Measurements from ENCODE around the gene MORC2. TPM values are rescaled to one million over a fixed set of nuclear protein-coding genes. Genes with fewer than 3 reads are reported as not detected.

Gene MORC2
- total RNA-seq, 4 donors from 2014 or later, result 13.9 to 18.6 (median 16.0) TPM

DNA sequence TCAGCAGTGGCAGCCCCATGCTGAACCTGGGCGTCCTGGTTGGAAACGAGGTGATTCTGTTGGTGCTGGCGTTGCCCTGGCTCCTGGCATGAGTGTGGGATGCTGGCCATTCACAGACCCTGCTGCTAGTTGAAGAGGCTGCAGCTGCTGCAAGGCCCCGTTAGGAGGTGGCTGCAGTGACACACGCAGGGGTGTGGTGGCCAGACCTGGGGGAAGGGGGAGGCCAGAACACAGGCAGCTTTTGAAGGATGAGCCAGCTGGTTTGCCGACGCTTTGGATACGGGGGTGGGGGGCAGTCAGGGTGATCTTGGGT lies 77.2 kb downstream of the MORC2 start:
- TF ChIP-seq, protein P1, sequence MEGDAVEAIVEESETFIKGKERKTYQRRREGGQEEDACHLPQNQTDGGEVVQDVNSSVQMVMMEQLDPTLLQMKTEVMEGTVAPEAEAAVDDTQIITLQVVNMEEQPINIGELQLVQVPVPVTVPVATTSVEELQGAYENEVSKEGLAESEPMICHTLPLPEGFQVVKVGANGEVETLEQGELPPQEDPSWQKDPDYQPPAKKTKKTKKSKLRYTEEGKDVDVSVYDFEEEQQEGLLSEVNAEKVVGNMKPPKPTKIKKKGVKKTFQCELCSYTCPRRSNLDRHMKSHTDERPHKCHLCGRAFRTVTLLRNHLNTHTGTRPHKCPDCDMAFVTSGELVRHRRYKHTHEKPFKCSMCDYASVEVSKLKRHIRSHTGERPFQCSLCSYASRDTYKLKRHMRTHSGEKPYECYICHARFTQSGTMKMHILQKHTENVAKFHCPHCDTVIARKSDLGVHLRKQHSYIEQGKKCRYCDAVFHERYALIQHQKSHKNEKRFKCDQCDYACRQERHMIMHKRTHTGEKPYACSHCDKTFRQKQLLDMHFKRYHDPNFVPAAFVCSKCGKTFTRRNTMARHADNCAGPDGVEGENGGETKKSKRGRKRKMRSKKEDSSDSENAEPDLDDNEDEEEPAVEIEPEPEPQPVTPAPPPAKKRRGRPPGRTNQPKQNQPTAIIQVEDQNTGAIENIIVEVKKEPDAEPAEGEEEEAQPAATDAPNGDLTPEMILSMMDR (IDR thresholded peaks at IDR 0.05), result no peak
- DNase-seq (ENCODE audit: low spot score), result no peak
- no peak for ATAC-seq (ENCODE audit: low FRiP score)

DNA sequence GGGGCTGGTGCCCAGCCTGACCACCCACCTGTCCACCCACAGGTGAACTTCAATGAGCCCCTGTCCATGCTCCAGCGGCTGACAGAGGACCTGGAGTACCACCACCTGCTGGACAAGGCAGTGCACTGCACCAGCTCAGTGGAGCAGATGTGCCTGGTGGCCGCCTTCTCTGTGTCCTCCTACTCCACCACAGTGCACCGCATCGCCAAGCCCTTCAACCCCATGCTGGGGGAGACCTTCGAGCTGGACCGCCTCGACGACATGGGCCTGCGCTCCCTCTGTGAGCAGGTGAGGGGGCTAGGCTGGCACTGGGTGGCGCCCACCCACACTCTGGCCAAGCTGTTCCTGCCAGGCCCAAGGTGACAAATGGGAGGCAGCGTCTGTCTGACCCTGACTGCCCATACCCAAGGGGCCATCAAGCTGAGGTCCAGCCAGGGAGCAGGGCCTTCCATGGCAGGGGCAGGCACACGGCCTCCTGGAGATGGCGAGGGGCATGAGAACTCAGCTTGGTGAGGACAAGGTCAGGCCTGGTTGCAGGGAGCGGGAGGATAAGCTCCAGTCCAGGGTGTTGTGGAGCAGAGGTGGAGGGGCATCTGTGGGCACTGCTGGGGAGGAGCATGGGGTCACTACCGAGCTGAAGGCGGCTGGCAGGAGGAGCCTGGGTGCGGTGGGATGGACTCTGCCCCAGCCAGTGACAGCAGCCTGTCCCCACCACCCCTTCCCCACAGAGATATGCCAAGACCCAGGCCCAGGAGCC lies 77.7 kb downstream of the MORC2 start:
- ATAC-seq (ENCODE audit: low FRiP score) (peak; percentile 18), DNase-seq (ENCODE audit: low spot score) (no peak)
- TF ChIP-seq, protein P1 (IDR thresholded peaks at IDR 0.05), result no peak

DNA sequence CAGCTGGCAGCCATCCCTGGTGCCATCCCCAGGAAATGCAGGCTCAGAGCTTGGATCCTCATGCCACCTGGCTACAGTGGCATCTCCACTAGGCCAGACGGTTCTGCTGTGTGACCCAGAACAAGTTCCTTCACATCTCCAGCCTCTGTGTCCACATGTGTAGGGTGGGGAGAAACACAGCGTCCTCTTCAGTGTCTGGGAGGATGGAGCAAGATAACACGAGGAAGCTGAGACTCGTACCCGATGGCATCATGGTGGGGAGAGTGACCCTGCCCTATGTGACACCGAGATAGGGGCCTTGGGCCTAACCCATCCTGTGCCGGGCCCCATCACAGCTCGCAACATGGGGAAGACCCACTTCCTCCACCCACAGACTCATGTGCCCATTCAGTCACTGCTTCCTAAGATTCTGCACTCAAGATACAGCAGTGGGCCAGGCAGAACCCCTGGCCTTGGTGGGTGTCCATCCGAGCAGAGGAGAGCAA lies 78.5 kb downstream of the MORC2 start:
- no peak for ATAC-seq (ENCODE audit: low FRiP score)
- DNase-seq (ENCODE audit: low spot score), result no peak
- TF ChIP-seq, protein P1 (IDR thresholded peaks at IDR 0.05), result no peak

DNA sequence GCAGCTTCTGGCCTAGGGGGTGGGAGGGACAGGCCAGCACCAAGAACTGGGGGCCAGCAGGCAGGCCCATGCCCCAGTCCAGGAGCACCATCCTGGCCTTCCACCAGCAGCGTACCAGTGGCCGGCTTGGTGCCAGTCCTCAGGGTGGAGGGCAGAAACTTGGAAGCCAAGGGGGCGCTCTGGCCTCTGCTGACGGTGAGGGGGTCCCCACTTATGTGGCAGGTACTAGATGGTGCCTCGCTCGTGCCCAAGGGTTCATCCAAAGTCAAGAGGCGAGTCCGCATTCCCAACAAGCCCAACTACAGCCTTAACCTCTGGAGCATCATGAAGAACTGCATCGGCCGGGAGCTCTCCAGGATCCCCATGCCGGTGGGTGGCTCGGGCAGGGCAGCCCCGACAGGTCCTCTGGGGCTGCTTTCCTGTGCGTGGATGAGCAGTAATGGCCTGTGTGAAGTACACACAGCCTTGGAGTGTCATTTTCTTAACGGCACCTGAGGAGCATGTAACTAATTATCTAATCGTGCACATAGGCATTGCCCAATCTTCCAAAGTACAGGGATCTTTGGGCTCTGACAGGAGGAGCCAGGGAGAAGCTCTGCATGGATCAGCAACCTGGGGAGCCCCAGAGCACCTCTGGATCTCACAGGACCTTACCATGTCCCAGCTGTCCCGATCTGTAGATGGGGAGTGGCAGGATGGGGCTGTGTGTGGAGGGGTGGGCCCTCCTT lies 79.1 kb downstream of the MORC2 start:
- TF ChIP-seq, protein P1 (IDR thresholded peaks at IDR 0.05), result no peak
- ATAC-seq (ENCODE audit: low FRiP score) (no peak), DNase-seq (ENCODE audit: low spot score) (no peak)

DNA sequence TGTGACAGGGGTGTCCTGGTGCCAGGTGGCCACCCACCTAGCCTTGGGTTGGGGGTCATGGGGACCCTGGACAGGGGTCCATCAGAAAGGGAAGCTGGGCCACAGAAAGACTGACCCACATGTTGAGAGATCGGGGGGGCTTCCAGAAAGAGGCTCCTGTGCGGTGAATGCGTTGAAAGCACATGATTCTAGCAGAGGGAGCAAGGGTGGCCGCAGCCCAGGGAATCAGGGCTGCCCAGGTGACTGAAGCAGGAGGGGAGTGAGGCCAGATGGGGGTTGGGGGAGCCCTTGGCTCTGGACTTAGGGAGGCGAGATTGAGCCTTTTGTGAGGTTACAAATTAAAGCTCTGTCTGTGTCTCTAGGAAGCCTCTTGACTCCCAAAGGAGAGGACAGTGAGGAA lies 80.7 kb downstream of the MORC2 start:
- ATAC-seq (ENCODE audit: low FRiP score) (no peak), DNase-seq (ENCODE audit: low spot score) (no peak)
- TF ChIP-seq, protein P1 (IDR thresholded peaks at IDR 0.05), result no peak

DNA sequence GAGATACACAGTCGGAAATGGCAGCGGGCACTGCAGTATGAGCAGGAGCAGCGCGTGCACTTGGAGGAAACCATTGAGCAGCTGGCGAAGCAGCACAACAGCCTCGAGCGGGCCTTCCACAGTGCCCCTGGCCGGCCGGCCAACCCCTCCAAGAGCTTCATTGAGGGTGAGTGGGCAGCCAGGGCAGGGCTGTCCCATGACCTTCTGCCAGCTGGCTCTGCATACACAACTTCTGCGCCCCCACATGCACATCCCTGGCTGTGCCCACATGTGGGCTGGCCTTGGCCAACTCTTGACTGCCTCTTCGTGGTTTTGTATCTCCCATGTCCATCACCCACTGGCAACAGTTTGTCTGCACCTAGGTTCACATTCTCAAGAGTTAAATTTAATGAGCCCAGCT lies 81.1 kb downstream of the MORC2 start:
- ATAC-seq (ENCODE audit: low FRiP score) (no peak), DNase-seq (ENCODE audit: low spot score) (no peak)
- TF ChIP-seq, protein P1 (IDR thresholded peaks at IDR 0.05), result no peak

DNA sequence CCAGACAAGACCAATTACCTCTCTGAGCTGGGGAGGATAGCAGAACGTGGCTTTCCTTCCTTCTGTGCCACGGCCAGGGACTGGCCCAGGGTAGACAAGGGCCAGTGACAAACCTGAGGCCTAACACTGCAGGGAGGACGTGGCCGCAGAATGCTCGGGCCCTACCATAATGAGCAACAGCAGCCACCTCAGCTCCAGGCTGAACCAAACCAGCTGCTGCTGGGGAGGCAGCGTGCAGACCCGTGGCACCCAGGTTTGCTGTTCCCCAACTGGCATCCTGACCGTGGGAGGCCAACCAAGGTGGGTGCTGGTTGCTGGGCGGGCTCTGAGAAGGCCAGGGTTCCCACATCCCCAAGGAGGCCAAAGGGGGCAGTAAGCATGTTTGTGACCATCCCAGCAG lies 83.0 kb downstream of the MORC2 start:
- DNase-seq (ENCODE audit: low spot score), result no peak
- no peak for ATAC-seq (ENCODE audit: low FRiP score)
- TF ChIP-seq, protein P1 (IDR thresholded peaks at IDR 0.05), result no peak

Data from omental fat pad (tissue), 4 donors.